Muscle layer of duodenum (tissue), 2 donors: Measurements from ENCODE around the gene MGA.

ENCODE experiments used
- H3K27ac ChIP-seq: one replicate; pipeline ENCODE4 v1.7.0; 2013; ENCODE audit warnings: mild to moderate bottlenecking, low read length
- H3K27me3 ChIP-seq: one replicate; pipeline ENCODE4 v1.7.0; 2013; ENCODE audit warnings: low read depth, mild to moderate bottlenecking, control low read depth, low read length
- H3K36me3 ChIP-seq, 2 donors: one replicate each; pipeline ENCODE4 v1.7.0; 2013; ENCODE audit warnings: low read length in 2 of 2, control low read depth in 1 of 2, mild to moderate bottlenecking in 1 of 2; ENCODE audit not compliant: insufficient read depth in 2 of 2, control insufficient read depth in 1 of 2
- H3K4me1 ChIP-seq, 2 donors: one replicate each; pipeline ENCODE4 v1.7.0; 2013; ENCODE audit warnings: low read length in 2 of 2, mild to moderate bottlenecking in 2 of 2, control low read depth in 1 of 2, moderate library complexity in 1 of 2; ENCODE audit not compliant: insufficient read depth in 2 of 2, control insufficient read depth in 1 of 2
- H3K4me3 ChIP-seq, 2 donors: one replicate each; pipeline ENCODE4 v1.7.0; 2013; ENCODE audit warnings: low read length in 2 of 2, low read depth in 1 of 2, mild to moderate bottlenecking in 1 of 2
- H3K9me3 ChIP-seq, 2 donors: one replicate each; pipeline ENCODE4 v1.7.0; 2013; ENCODE audit warnings: low read length in 2 of 2, control low read depth in 1 of 2, mild to moderate bottlenecking in 1 of 2; ENCODE audit not compliant: control insufficient read depth in 1 of 2
- donor health status: healthy.

MGA gene

DNA sequence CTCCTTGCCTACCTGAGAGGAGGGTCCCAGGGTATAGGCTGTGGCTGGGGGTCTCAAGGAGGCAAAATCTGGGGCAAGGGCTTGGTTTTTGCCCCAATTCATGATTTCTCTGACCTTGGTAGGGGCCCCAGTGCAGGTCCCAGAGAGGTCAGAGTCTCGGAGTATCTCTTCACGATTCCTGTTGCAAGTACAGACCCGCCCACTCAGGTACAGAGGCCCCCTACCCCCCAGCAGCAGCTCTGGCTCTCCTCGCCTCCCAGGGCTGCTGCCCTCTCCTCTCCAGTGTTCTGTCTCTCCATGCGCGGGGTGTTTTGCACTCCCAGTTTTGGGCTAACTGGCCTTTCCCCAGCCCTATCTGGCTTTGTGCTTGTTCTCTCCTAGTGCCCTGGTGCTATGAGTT is 162.3 kb downstream of the MGA start:
- no peaks in the 10 kb centered on the region for H3K9me3 ChIP-seq
- no peak overlapping the region for H3K4me3 ChIP-seq
- H3K27ac ChIP-seq: no peak overlapping the region
- peaks cover 57 to 81% of the 10 kb centered on the region in 2 donors for H3K36me3 ChIP-seq
- peaks cover 0 to 5% of the 10 kb centered on the region in 2 donors for H3K4me1 ChIP-seq
- no peaks in the 10 kb centered on the region for H3K27me3 ChIP-seq
